Measurements from ENCODE around the gene MIEN1. TPM values are rescaled to one million over a fixed set of nuclear protein-coding genes. Genes with fewer than 3 reads are reported as not detected.
"Not testable (repeated sequence)": the region's sequence is repeated elsewhere in the genome, so short reads cannot be mapped to it uniquely, and the experiment has no call there.

The MIEN1 gene, protein sequence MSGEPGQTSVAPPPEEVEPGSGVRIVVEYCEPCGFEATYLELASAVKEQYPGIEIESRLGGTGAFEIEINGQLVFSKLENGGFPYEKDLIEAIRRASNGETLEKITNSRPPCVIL
- 11.1 TPM for total RNA-seq

DNA sequence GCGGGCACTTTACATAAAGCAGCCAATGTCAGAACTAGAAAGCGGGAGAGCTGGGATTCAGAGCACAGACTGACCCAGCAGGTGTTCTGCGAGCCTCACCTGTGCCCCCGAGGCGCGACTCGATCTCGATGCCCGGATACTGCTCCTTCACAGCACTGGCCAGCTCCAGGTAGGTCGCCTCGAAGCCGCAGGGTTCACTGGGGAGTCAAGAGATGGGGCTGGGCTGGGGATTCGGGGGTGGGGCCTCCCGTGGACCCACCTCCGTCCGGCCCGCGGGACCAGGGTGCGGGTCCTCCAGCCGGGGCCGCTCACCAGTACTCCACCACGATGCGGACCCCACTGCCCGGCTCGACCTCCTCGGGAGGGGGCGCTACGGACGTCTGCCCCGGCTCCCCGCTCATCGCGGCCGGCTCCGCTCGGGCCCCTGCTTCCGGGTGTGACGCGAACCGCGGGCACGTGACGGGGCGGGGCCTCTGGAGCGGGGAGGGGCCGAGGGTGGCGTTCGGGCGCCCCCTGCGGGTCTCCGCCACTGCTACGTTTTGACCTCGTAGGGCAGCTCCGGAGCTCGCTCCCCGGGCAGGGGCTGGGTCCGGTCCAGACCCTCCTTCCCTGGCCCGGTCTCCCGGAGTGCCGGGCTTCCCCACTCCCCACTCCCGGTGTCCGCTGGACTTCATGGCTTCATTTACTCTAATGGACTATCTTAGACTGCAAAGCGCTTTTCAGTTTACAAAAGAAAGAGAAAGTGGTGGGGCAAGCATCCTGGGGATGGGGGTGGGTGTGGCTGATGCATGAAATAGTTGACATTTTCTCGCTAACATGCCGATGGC lies at the start of gene MIEN1:
Gene MIEN1 (minus strand): TSS at position 438 of the 827 bp plus-strand sequence. CDS start 37 bp downstream, at position 401.
- DNase-seq, result peak; percentile 48

DNA sequence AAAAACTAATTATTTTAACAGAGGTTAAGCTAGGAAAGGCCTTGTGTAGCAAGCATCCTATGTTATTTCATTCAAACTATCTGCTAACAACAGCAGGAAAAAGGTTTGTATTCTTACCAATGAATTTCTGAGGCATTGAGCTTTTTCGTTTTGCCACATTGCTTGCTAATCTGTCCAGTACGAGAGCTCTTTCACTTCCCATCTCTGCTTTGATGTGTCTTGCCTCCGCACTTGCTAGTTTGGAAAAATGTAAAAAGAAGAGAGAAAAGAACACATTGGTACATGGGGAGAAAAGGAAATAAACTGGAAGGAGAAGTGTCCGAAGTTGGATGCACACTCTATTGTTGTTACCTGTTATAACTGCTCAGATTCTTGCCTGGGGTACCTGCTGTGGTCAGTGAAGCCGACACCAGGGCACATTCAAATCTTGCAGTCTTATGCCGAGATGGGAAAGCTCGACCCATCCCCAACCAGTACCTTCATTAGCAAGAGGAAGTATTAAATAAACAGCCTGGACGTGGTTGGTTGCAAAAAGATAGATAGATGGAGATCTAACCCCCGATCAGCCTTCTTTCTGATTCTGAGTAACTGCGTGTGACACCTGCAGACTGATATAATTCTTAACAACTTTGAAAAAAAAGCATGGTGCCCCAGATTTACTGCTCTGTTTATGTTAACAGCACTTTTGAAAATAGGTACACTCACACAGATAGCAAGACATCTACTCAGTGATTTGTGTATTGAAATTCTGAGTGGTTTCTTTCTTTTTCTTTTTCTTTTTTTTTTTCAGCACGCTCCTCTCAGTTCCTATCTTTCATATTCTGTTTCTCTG lies 47.4 kb upstream of the MIEN1 start:
- no peak for DNase-seq

DNA sequence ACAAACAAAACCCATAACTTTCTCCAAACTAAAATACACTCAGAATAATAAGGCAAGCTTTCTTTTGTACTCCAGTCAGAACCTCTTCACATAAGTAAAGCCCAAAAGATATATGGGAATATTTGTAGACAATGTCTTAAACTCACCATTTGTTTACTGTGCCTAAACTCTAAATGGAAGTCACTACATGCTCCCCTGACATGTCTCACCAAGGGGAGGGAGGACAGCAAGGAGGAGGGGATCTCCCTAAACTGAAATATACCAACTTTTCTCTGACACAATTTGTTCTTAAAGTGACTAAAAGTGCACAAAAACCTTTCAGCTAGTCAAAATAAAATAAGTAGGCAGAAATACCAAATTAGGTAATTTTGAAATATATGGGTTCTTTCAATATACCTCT lies 45.9 kb upstream of the MIEN1 start:
- no peak for DNase-seq

DNA sequence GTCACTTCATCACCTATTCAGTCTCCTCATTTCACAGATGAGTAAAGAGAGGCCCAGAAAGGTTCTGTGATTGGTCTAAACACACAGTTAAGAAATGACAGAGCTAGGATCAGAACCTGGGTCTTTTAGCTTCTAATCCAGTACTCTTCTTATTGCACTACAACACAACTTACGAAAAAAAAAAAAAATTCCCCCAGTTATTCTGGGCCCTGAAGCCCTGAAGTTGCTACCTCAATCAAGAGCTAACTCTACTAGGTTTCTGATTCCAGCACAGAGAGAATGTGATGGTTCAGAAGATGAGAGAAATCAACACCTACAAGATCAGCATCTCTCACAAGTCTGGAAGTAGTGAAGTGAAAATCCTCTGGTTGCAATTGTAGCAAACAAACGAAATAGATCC lies 44.7 kb upstream of the MIEN1 start:
- no peak for DNase-seq

DNA sequence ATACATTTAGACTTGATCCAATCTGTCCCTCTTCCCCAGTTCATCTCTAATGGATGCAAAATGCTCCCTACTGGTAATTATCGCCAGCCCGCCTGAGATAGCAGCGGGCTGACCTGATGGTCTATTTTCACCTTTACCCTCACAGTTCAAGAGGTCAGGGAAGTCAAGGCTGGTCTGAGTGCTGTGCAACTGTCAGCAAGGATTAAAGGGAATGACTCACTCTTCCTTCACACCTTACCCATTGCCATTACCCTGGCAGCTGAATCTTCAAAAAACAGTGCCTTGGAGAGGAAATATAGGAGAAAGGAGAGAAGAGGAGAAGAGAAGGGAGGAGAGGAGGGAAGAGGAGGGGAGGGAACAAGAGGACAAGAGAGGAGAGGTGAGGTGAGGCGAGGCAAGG lies 43.7 kb upstream of the MIEN1 start:
- no peak for DNase-seq

DNA sequence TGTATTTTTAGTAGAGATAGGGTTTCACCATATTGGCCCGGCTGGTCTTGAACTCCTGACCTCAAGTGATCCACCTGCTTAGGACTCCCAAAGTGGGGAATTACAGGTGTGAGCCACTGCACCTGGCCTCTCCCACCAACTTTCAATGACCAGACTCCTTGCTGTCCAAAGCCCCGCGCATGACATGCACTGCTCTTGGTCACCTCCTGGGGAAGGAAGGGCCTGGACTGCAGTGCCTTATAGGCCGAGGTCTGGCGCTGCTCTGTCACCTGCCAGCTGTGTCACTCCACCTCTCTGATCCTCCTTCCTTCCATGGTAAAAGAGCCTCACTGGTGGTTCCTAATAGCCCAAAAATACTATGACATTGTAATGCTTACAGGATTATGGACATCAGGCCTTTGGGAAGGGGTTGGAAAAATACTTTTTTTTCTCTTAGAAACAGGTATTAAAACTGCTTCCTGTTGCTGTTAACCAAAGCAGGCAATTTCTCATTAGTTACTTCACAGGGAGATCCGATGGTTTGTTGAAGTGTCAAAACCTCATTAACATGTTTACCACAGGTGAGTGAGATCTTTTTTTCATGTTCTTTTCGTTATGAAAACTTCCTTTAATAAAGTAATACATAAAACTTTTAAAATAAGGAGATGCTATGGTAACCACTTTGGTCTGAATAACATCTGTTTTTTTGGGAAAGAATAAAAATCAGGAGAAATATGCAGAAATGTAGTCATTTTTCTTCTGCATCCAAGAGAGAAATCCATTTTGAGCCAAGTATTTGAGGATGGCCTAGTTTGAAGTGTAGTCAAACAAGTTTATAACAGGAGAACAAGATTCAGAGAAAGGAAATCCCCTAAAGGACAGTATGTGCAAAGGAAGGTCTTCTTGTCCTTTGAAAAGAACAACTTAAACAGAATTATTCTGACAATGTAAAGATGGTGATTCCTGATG lies 42.9 kb upstream of the MIEN1 start:
- no peak for DNase-seq

DNA sequence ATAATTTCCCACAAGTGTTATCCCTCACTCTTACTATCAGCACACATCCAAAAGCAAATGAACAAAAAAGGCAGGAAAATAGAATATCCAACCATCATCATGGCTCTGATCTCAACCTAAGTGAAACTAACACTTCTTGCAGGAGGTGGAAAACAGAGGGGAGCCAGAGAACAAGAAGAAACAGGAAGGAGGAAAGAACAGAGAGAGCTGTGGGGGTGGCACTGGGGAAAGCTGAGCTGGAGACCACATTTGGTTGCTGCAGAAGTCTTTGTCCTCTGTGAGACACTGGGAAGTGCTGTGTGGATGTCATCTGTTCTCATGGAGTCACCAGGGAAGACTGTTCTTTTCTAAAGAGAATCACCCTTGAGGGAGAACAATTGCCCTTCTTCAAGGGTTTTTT lies 42.1 kb upstream of the MIEN1 start:
- DNase-seq, result no peak

DNA sequence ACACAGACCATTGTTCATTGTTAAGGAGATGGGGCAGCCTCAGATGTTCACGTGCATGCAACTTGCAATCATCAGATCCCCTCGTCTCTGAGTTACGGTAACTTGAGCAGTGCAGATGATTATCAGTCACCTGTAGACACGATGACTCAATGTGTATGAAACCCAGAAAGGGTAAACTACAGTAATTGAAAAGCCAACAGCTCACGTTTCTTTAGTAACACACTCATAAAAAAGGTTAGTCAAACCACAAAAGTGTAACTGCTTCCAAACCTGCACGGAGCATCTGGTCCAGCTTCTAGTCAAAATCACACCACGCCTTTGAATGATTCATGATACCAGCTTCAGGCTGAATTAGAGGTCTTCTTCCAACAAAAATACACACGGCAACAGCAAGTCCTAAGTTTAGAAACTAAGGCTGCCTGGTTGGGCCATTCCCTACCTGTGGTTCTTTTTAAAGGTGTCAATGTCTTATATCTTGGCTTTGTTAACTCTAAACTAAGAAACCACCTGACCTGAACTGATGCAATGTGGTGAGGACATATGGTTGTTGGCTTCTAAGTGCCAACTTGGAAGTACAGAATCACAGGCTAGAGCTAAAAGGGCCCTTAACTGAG lies 39.7 kb upstream of the MIEN1 start:
- DNase-seq, result no peak

DNA sequence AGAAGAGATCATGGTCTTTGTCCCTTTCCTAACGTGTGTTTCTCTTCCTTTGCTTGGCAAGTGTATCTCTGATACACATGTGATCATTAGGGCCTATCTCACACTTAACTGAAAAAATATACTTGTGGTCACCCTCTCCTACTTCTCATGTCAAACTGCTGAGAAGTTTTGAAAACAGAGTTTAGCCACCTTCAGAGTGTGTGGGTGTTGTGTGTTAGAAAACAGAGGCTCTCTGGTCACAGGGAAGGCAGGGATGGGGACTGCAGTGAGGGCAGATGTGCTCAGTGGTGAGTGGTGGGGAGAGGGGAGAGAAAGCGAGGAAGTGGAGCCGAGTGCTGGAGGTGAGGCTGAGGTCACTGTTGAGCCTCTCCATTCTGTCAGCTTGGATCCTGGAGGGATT lies 36.8 kb upstream of the MIEN1 start:
- no peak for DNase-seq

DNA sequence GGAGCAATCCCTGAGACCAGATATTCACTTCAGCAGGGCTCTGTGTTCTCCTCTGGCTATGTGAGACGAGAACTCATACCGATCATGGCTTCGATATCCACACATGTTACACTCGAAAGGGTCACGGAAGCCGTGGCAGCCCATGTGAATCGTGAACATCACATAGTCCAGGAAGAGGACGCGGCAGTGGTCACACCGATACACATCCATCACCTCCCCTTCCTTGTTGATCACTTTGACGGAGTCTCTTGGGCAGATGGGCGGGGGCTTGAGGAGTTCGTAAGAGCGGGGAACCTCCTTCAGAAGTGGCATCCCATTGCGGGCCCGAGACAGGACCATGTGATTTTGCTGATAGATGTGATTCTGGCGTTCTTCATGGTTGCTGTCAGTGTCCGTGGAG lies 35.4 kb upstream of the MIEN1 start:
- DNase-seq, result no peak

DNA sequence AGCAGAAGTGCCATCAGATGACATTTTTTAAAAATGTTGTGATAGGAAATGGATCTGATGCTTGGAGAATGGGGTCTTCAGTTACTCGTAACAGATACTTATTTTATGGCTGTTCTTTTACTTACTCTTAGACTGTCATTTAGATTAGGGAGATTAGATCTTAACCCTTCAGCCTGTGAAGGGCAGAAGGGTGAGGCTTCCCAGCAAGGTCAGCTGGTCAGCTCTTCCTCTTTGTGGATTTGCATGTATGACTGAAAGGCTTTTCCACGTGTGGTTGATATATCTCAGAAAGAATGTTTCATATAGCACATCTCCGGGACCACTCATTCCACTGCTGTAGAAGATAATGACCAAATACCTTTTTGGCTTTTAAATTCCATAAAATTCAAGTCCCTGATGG lies 34.8 kb upstream of the MIEN1 start:
- DNase-seq, result no peak

DNA sequence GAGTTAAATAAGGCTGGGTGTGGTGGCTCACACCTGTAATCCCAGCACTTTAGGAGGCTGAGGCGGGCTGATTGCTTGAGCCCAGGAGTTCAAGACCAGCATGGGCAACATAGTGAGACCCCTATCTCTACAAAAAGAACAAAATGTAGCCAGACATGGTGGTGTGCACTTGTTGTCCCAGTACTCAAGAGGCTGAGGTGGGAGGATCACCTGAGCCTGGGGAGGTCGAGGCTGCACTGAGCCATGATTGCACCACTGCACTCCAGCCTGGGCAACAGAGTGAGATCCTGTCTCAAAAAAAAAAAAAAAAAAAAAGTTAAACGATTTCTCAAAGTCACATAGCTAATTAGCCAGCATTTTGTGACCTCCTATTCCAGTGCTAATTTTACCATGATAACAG lies 33.8 kb upstream of the MIEN1 start:
- DNase-seq, result not testable (repeated sequence)

DNA sequence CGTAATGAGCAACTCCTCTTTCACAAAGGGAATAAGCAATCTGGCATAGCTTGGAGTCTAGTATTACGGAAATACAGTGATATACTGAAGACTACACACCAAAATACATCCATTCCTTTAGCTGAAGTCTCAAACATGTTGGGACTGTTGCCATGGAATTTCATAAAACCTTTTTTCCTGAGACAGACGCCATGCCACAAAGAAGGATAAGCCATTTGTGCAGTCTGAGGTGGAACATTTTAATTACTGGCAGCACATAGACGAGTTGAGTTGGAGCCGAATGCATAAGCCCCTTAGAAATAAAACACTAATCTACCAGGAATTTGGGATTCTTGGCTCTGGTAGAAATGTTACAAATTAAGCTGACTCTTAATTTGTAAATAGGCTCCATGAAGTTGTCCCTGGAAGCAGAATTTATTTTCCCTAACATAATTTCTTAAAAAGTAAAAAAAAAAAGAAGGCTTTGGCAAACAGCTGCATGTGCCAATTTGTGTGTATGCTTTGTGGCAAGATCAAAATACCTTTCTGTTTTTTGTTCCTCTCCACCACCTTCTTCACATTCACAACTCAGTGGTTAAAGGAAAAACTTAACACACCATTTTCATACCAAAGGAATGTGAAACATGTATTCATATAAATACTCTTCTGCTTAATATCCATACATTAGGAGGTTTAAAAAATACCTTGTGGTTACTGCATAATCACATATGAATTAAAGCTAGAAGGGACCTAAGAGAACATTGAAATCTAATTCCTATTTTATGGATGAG lies 32.9 kb upstream of the MIEN1 start:
- DNase-seq, result no peak

DNA sequence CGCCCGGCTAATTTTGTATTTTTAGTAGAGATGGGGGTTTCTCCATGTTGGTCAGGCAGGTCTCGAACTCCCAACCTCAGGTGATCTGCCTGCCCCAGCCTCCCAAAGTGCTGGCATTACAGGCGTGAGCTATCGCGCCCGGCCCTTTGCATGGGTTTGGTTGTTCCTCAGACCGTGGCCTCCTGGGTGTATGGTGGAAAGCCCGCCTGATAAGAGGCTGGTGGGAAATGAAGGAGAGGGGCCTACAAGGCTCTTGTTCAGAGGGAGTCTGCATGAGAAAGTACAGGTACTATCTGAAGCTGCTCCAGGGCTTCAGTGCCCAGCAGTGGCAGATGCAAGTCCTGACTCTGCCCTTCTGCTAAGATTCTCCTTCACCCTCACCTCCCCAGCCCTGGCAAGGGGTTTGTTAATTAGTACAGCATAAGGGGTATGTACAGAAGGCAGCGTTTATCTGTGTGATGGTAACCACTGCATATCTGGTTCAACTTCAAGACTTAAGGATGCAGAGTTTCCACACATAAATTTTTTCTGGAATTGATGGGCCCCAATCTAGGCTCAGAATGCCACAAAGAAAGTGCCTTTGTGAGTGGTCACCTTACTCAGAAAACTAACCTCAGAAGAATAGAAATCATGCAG lies 31.6 kb upstream of the MIEN1 start:
- DNase-seq, result no peak

DNA sequence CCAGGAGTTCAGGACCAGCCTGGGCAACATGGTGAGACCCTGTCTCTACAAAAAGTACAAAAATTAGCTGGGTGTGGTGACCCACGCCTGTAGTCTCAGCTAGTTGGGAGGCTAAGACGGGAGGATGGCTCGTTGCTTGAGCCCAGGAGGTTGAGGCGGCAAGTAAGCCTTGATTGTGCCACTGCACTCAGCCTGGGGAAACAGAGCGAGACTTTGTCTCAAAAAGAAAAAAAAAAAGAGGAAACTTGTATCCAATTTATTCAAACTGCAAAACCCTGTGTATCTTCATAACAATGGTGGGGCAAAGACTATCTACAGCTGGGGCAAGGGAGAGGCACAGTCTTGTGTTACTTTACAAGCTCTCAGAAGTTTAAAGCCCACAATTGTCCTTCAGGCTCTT lies 28.9 kb upstream of the MIEN1 start:
- DNase-seq, result no peak

DNA sequence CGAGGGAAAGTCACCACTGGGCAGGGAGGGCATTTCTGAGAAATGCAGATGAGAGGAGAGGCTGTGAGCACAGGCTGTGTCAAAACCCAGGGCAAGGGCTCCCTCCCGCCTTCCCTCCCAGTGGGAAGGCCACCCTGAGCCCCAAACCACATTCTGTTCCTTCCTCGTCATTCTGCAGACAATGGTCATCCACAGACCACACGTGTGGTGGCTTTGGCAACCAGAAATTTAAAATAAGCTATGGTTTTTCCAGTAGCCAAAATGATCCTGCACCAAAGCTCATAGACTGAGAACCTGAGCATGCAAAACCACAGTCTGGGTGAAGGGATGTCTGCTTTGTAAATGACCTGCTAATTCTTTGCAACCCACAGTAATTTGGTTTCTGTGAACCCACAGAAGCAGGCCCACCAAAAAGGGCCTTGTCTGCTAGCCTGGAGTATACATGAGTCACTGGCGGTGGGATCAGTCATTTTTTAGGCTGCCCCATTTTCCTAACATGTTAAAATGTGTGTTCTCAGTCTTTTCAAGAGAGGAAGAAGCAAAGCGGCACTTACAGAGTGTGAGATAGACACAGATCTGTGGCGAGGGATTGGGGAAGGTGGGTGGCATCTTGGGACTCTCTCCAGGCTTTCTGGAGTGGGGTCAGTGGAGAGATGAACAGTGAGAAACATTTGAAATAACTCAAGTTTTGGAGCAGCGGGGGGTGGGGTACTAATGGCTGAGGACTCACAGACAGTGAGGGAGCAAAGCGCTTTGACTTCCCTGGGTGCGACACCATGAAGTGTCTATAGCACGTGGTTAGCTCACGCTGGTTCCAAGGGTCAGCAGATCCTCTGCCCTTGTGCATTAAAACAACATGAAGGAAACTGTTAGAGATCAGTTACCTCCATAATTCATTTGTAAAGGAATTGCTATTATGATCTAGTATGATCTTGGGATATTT lies 27.9 kb upstream of the MIEN1 start:
- DNase-seq, result no peak

DNA sequence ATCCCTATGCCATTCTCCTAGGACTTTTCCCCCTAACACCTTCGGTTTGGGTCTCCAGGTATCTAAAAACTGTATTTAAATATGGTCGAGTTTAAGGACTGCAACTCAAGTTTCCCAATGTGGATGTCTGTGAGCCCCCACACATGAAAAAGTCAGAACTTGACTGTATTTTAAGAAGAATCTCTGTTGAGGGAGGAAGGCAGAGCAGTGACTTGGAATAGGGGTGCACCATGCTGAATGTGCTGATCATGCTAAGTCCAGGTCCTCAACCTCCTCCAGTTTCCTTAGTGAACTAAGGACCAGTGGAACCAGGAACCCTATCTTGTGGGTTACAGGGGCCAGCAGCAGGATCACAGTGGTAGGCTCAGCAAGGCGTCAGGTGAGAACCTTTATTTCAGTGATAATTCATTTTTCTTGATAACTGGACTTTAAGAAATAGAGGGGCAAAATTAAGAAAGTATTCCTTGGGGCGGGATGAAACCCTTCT lies 26.9 kb upstream of the MIEN1 start:
- DNase-seq, result no peak

DNA sequence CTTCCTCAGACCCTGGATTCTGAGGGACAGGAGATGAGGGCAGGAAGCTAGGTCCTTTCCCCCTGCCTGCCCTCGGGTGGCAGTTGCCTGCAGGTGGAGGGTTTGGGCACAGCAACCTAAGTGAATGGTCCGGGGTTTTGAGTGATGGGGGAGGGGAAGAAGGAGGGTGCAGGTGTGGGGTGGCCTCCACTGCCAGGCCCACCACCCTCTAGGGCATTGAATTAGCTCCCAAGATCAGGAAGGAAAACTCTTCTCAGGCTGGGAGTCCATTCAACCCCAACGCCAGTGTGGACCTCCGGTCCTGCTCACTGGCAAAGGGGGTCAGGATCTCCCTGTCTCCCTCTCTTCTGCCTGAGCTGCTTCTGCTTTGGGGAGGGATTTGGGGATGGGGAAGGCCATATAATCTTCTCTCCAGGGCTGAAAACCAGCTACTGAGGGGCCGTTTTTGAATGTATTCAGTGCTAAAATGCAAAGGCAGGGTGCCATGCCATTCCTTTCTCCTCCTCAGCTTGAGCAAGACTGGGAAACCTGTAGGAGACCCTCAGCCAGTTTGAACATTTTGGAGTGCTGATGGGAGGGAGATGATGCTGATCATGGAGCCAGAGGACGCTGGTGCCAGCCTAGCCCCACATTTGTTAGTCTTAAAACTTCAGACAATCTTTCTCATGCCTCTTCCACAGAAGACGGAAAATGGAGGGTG lies 26.2 kb upstream of the MIEN1 start:
- DNase-seq, result no peak
